Esophagus muscularis mucosa (tissue), 4 donors: ENCODE measurements around the gene DCAF6. TPM values are rescaled to one million over a fixed set of nuclear protein-coding genes. Genes with fewer than 3 reads are reported as not detected.

Experiments used
- DNase-seq: peaks from one replicate; pipeline ENCODE4 v3.0.0-alpha.2; 2017; ENCODE audit errors: extremely low spot score
- H3K27ac ChIP-seq, 4 donors: fragments of 200-600 bp; sonication (generic); replicated peaks in 1 of 4; 1 replicate in 3 of 4; 2 replicates in 1 of 4; pipeline ENCODE4 v1.5.1; 2016 to 2019; ENCODE audit warnings: mild to moderate bottlenecking in 1 of 4
- H3K27me3 ChIP-seq, 4 donors: fragments of 200-600 bp; sonication (generic); one replicate each; pipeline versions ENCODE4 v1.5.1 to v1.6.0; 2016 to 2019
- H3K36me3 ChIP-seq, 4 donors: fragments of 200-600 bp; sonication (generic); one replicate each; pipeline ENCODE4 v1.5.1; 2016 to 2019
- H3K4me1 ChIP-seq, 4 donors: fragments of 200-600 bp; sonication (generic); one replicate each; pipeline ENCODE4 v1.5.1; 2016 to 2019
- H3K4me3 ChIP-seq, 4 donors: fragments of 200-600 bp; sonication (generic); 1 replicate in 2 of 4; 2 replicates in 2 of 4; pipeline ENCODE4 v1.5.1; 2016 to 2019; ENCODE audit warnings: mild to moderate bottlenecking in 4 of 4, moderate library complexity in 1 of 4
- H3K9me3 ChIP-seq, 4 donors: fragments of 200-600 bp; sonication (generic); 1 replicate in 3 of 4; 2 replicates in 1 of 4; pipeline ENCODE4 v1.5.1; 2016 to 2019
- EP300 ChIP-seq: sonication (generic); formaldehyde crosslinking; IDR thresholded peaks from one replicate; pipeline ENCODE4 v1.6.1; 2017; ENCODE audit warnings: antibody characterized with exemption
- POLR2A ChIP-seq: fragments of 450-650 bp; IDR thresholded peaks from one replicate; pipeline ENCODE4 v1.6.1; 2017; ENCODE audit warnings: antibody characterized with exemption, moderate library complexity, mild to moderate bottlenecking, low read depth
- POLR2AphosphoS5 ChIP-seq, 2 donors: sonication (generic); formaldehyde crosslinking; IDR thresholded peaks; one replicate each; pipeline ENCODE4 v1.6.1; 2017; ENCODE audit warnings: antibody characterized with exemption in 2 of 2
- WGBS: methylation state at CpG from one replicate; pipeline ENCODE4 v1.1.5; 2018; 5-methylcytosine and 5-hydroxymethylcytosine counted together
- intact Hi-C: fragments of 100-400 bp; cut with DNase I; formaldehyde crosslinking; loops from one replicate; pipeline ENCODE4 v1.15.1; 2023
- total RNA-seq, 4 donors: library from RNA; depleted of rRNA; stranded (reverse); fragments of >200 nt; gene quantifications; one replicate each; pipeline versions ENCODE4 v1.1.0 to v1.2.1, GENCODE V29; 2016
- TF ChIP-seq, protein P1 (sequence below), 3 experiments: fragments of 200-600 bp in 2 of 3; fragments of 450-650 bp in 1 of 3; sonication (generic) in 2 of 3; IDR thresholded peaks; one replicate each; pipeline ENCODE4 v1.5.1; 2017 to 2019; ENCODE audit warnings: antibody characterized with exemption in 3 of 3, mild to moderate bottlenecking in 2 of 3, moderate library complexity in 1 of 3

The DCAF6 gene
- total RNA-seq, 4 donors from 2014 or later, result 80.4 to 110 (median 93.9) TPM

DNA sequence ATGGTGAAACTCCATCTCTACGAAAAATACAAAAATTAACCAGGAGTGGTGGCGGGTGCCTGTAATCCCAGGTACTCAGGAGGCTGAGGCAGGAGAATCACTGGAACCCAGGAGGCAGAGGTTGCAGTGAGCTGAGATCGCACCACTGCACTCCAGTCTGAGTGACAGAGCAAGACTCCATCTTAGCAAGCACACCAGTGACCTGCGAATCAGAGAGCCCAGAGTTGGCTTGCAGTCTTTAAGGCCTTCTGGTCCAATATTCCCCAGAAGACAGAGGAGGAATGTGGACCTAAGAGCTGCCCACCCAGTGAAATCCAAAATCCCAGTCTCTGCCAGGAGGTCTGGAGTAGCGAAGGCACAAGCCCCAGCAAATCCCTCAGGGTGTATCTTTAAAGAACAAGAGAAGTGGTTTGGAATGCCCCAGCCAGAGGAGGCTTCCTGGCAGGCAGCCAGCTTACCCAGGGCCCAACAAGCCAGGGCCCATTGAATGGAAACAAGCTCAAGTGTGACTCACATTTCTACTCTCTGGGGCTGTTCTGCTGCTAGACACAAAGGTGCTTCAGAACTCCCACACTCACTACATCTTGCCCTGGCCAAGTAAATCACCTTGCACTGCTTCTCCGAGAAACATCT lies 176.3 kb downstream of the DCAF6 start:
- 89% methylated on average over 6 of the region's 6 CpGs for WGBS
- Histone ChIP-seq H3K4me3 (no peak overlapping the region), H3K27me3 (no peaks in the 10 kb centered on the region), H3K36me3 (peaks cover 0 to 33% (median 5%) of the 10 kb centered on the region in 4 donors), H3K27ac (no peak overlapping the region), H3K4me1 (no peaks in the 10 kb centered on the region), H3K9me3 (no peaks in the 10 kb centered on the region)
- TF ChIP-seq POLR2AphosphoS5 (IDR thresholded peaks at IDR 0.05) (no peak), EP300 (no peak), POLR2A (no peak)
- TF ChIP-seq, protein P1, sequence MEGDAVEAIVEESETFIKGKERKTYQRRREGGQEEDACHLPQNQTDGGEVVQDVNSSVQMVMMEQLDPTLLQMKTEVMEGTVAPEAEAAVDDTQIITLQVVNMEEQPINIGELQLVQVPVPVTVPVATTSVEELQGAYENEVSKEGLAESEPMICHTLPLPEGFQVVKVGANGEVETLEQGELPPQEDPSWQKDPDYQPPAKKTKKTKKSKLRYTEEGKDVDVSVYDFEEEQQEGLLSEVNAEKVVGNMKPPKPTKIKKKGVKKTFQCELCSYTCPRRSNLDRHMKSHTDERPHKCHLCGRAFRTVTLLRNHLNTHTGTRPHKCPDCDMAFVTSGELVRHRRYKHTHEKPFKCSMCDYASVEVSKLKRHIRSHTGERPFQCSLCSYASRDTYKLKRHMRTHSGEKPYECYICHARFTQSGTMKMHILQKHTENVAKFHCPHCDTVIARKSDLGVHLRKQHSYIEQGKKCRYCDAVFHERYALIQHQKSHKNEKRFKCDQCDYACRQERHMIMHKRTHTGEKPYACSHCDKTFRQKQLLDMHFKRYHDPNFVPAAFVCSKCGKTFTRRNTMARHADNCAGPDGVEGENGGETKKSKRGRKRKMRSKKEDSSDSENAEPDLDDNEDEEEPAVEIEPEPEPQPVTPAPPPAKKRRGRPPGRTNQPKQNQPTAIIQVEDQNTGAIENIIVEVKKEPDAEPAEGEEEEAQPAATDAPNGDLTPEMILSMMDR (IDR thresholded peaks at IDR 0.05), result no peak
- intact Hi-C loops, result no loop called here
- DNase-seq, result no peak

DNA sequence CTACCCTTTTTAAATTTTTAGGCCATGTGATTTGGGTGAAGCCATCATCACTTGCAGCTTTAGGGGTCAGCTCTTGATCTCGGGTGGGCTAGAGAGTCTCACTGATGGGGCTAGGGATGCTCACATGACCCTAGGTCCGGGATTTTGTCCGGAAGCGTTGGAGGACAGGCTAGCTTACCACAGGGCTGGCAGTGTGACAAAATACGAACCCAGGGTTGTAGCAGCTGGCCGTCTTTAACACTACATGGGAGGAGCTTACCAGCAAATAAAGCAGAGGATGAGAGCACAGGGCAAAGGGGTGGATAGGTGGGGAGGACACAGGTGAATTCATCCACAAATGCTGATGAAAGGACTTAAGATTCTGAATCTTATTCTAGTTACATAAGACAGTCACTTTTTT lies 178.4 kb downstream of the DCAF6 start:
- intact Hi-C loops, result no loop called here

DNA sequence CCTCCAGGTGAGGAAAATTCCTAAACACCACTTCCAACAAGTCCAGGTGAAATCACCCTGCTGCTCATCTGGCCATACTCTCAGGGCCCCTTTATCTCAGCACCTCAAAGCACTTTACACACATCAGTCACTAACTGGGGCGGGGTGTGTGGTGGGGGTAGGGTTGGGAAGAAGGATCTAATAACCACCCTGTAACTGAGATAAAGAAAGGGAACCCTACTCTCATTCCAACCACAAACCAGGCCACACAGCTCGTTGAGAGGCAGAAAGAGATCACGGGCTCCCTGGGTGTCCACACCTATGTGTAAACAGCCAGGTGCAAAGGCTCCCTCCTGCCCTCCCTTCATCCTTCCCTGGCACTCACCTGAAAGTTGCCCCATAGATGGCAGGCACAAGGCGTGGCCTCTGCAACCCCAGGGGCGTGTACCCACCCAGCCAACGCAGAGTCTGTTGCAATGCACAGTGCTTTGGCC lies 179.9 kb downstream of the DCAF6 start:
- H3K4me3 ChIP-seq, result no peak overlapping the region
- H3K4me1 ChIP-seq, result peaks cover 5 to 8% (median 6%) of the 10 kb centered on the region in 4 donors
- no peaks in the 10 kb centered on the region for H3K27me3 ChIP-seq
- intact Hi-C loops, result no loop called here
- DNase-seq, result no peak
- 91% methylated on average over 3 of the region's 6 CpGs for WGBS
- H3K9me3 ChIP-seq, result no peaks in the 10 kb centered on the region
- TF ChIP-seq POLR2A (no peak), POLR2AphosphoS5 (IDR thresholded peaks at IDR 0.05) (no peak), EP300 (no peak)
- TF ChIP-seq, protein P1 (IDR thresholded peaks at IDR 0.05), result no peak
- H3K27ac ChIP-seq, result no peak overlapping the region
- peaks cover 0 to 31% (median 3%) of the 10 kb centered on the region in 4 donors for H3K36me3 ChIP-seq

More for the DNA sequence above, 178.4 kb downstream of the DCAF6 start:
- no peak overlapping the region for H3K4me3 ChIP-seq
- no peak overlapping the region for H3K27ac ChIP-seq
- H3K27me3 ChIP-seq, result no peaks in the 10 kb centered on the region
- no peak for DNase-seq
- H3K4me1 ChIP-seq, result no peaks in the 10 kb centered on the region
- TF ChIP-seq EP300 (no peak), POLR2AphosphoS5 (IDR thresholded peaks at IDR 0.05) (no peak), POLR2A (no peak)
- TF ChIP-seq, protein P1 (IDR thresholded peaks at IDR 0.05), result no peak
- WGBS, result 70% methylated on average over 6 of the region's 6 CpGs
- no peaks in the 10 kb centered on the region for H3K9me3 ChIP-seq
- H3K36me3 ChIP-seq, result peaks cover 0 to 31% (median 3%) of the 10 kb centered on the region in 4 donors

GRCh38 chr1:168119750-168120149 lies 183.3 kb downstream of the DCAF6 start:
- TF ChIP-seq, protein P1 (IDR thresholded peaks at IDR 0.05), result no peak
- TF ChIP-seq EP300, result no peak
- no peak for TF ChIP-seq POLR2A
- TF ChIP-seq POLR2AphosphoS5 (IDR thresholded peaks at IDR 0.05), result no peak
- Histone ChIP-seq H3K27ac (no peak overlapping the region), H3K36me3 (peaks cover 0 to 22% (median 0%) of the 10 kb centered on the region in 4 donors), H3K4me3 (no peak overlapping the region), H3K9me3 (no peaks in the 10 kb centered on the region), H3K27me3 (no peaks in the 10 kb centered on the region), H3K4me1 (peaks cover 15 to 19% (median 18%) of the 10 kb centered on the region in 4 donors)
- intact Hi-C loops, result no loop called here
- 95% methylated on average over 3 of the region's 4 CpGs for WGBS
- no peak for DNase-seq
